ENCODE measurements around the gene PDGFC.

PDGFC gene, protein sequence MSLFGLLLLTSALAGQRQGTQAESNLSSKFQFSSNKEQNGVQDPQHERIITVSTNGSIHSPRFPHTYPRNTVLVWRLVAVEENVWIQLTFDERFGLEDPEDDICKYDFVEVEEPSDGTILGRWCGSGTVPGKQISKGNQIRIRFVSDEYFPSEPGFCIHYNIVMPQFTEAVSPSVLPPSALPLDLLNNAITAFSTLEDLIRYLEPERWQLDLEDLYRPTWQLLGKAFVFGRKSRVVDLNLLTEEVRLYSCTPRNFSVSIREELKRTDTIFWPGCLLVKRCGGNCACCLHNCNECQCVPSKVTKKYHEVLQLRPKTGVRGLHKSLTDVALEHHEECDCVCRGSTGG

GRCh38 chr4:156971676-156972378 is at the start of gene PDGFC:
TSS of gene PDGFC (minus strand) at chr4:156971799. CDS start at chr4:156970903, 896 bp downstream.
- no peak for DNase-seq

- DNase-seq = no peak
Measured at GRCh38 chr4:157020882-157021281, 49.3 kb upstream of the PDGFC start.

GRCh38 chr4:157018920-157019490 is 47.4 kb upstream of the PDGFC start:
- DNase-seq = no peak

GRCh38 chr4:157014621-157015591 is 43.3 kb upstream of the PDGFC start:
- DNase-seq = no peak

GRCh38 chr4:157013656-157014055 is 42.1 kb upstream of the PDGFC start:
- no peak for DNase-seq

- DNase-seq = no peak
Measured at GRCh38 chr4:157012781-157013180, 41.2 kb upstream of the PDGFC start.

- DNase-seq = no peak
Measured at GRCh38 chr4:157012296-157012695, 40.7 kb upstream of the PDGFC start.

DNA sequence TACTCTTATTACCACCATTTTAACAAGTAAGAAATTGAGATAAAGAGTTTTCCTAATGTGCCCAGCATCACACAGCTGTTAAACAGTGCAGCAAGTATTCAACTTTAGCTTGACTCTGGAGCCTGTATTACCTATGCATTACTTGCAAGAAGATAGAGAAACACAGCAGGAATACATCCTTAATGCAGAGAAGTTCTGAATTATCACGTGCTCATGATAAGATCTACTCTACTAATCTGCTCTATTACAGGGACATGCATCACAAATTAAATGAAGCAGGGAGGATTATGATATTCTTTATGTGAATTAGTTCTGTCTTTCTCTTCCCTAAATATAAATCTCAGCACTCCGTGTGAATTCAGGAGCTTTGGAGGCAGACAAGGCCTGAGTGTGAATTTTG is 39.0 kb upstream of the PDGFC start:
- DNase-seq = no peak

GRCh38 chr4:157005831-157006230 is 34.2 kb upstream of the PDGFC start:
- no peak for DNase-seq

DNA sequence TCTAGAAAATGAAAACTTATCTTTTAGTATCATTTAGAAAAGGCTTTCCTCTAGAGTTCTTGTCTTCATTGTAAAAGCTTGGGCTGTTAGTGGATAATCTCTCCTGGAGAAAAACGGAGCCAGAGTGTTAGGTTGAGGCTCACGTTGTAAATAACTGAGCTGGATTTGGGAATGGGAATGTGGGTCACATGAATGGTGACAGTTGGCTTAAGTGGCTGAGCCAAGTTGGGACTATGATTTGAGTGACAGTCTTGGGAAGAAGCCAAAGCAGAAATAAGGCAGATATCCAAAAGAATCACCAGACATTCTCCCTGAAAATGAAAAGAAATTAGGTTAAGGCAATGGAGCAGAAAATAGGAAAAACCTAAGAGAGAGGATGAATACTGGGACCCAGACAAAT is 33.6 kb upstream of the PDGFC start:
- DNase-seq = no peak

DNA sequence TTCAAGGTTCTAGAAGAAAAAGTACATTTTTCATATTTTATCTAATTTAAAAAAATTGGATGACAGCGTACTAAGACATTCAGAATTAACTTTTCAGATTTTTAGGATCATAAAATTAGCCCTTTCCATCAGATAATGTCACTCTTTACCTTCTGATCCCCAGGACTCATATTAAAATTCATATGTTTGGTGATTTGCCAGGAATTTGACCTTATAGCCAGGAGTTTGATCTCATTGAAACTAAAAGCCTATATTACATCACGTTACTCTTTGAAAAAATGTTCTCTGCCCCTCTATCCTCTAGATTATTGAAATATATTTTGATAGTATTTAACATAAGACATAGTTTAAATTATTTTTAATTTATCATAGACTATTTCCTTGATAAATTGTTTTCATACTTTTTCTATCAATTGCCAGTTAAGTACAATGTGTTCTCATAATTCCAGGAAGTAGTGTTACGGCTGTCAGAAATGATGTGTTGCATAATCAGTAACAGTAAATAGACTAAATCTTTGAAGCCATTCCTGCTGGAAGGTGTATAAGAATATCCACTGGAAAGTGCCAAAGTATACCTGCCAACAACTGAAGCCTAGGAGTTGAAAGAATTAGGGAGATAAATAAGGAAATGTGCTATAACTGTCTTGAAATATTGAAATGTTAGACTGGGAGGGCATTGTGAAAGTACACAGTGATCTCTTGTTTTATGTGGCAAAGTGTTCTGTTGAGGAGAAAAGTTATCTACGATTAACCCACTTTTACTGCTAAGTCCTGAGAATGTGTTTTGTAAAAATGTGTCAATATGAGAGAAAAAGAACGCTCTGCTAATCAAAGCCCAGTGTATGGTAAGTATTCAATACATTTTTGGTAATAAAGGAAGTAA is 32.9 kb upstream of the PDGFC start:
- no peak for DNase-seq

DNA sequence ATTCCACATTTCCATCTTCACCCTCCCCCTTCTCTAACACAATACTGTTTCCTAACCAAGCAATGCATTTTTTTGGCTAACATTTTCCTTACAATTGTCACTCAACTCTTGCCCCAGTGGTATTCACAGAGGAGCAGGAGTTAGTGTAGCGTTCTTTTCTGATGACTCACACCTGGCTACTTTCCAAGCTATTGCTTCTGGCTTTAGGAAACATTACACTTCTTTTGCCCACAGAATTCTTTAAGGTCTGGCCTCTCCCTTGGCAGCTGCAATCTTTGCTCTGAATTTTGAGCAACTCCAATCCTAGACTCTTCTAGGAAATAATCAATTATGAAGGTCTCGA is 27.5 kb upstream of the PDGFC start:
- DNase-seq = no peak

- no peak for DNase-seq
Measured at GRCh38 chr4:156998500-156999174, 27.0 kb upstream of the PDGFC start.

DNA sequence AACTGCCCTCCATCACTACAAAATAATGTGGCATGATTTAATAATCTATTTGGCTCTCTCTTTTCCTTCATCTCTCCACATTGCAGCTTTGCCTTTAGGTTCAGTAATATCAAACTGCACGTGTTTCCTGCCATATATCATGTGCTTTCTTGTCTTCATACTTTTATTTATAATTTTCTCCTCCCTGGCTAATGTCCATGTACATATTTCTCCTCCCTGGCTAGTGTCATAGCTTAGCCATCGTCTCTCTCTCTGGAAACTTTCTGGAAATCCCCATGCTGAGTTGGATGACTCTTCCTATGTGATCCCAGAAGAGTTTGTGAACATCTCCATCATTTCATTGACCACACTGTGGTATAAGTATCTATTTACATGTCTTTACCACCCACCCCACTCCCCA is 21.3 kb upstream of the PDGFC start:
- DNase-seq = no peak

DNA sequence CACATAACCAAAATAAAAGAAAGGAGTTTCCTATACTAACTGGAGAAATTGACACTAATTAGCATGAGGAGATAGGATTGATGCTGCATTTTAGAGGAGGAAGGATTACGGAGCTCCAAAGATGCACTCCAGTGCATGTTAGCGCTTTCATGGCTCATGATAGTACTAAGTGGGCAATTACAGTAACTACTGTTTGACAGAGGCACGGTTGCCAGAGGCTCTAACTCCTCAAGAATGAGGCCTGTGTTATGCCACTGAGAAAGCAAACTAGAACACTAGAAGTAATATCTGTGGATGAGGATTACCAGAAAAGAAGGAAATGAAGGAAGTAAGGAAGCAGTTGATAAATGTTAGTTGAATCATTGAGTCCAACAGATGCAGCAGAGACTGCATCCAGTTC is 19.6 kb upstream of the PDGFC start:
- DNase-seq = no peak

DNA sequence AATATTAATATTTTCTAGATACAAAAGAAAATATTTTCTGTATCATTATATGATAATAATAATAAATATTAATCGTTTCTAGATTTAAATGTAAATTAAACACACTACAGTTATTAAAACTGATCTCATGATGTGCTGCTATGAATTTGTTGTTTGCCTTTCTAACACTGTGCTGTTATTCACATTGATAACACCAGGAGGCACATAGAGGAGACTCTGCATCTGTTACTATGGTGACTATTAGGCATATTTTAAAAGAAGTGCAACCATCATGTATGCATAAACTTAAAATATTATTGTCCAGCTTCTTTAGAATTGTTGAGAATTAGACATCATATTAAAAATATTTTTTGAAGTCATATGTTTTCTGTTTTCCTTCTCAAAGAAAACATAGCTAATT is 11.8 kb upstream of the PDGFC start:
- DNase-seq = no peak

DNA sequence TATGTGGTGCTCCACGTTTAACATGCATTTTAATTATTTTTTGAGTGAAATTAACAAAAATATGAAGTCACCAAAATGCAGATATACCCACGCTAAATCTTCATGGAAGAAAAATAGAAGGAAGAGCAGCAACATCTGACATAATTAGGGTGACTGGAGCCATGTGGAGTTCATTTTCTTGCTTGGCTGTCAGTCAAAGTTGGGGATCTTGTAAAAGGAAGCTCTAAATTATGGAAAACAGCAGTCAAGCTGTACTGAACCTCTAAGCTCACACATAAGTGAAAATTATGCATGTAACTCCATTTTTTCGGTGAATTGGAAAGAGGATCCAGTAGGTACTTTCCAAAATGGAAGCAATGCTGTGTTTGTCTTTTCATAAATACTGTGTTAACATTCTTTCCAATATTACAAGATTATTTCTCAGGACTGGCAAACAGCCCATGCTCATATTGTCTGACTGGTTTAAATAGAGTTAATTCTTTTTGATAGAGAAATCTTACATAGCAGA is 9.7 kb upstream of the PDGFC start:
- no peak for DNase-seq

DNA sequence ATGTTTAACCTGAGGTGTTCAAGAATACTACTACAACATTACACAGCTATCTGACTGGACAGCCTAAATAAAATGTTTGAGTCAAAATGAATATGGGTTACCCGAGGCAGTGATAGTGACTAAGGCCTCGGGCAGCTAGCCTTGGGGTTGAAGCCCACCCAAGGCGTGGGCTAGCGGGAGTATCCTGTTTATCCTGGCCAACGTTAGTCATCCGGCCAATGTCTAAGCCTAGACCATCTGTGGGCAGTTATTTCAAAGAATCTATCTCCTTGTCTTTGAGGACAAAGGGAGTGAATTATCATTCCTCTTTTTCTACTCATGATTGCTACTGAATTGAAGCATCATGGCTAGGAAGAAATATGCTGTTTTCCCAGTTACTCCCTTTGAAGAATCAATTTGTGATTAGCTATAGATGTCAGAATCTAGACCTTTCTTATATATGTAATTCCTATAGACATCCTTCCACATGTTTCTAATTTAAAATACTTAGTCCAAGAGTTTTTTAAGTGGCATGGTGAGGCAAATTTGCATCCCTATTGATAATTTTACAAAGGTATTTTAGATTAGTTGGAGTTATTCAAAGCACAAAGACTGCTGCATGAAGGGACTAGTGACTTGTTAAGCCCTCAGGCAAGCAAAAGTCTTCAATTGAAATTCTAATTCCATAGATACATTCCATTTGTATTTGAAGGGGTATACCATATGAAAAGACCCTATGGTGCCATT is 6.0 kb upstream of the PDGFC start:
- no peak for DNase-seq

- DNase-seq = no peak
Measured at GRCh38 chr4:156976147-156976546, 4.5 kb upstream of the PDGFC start.

DNA sequence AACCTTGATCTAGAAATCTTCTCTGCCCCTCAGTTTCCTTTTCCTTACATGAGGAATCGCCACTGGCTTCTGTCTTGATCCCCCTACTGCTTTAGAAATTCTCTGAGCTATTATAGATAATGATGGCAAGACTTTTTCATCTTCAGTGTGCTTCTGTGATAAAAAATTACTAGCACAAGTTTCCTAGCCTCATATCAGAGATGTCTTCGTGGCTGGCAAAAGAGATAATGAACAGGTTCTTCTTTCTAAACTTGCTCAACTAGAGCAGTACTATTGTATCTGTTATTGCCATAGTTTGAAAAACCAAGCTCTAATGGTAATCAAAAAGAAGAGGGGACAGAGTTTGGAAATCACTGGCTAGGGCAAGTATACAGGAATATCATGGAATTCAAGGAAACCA is 4.1 kb upstream of the PDGFC start:
- no peak for DNase-seq

- no peak for DNase-seq
Measured at GRCh38 chr4:156974264-156974663, 2.7 kb upstream of the PDGFC start.
